GM18505 (cell line): Measurements from ENCODE around the gene HNRNPU.
"Not testable (repeated sequence)": the region's sequence is repeated elsewhere in the genome, so short reads cannot be mapped to it uniquely, and the experiment has no call there.

Experiments used
- ATAC-seq: cut with Tn5 transposase; IDR thresholded peaks from one replicate; pipeline ENCODE4 v1.9.1; 2021; ENCODE audit not compliant: unreplicated experiment
- POLR2A ChIP-seq: IDR thresholded peaks from 4 replicates; pipeline ENCODE4 v1.6.1; 2011; ENCODE audit warnings: borderline replicate concordance; ENCODE audit not compliant: insufficient read depth, insufficient read length; ENCODE audit errors: extremely low read depth

The HNRNPU gene

GRCh38 chr1:244843148-244843978 lies 21.0 kb downstream of the HNRNPU start:
- TF ChIP-seq POLR2A = no peak
- ATAC-seq = no peak

- ATAC-seq = no peak
- TF ChIP-seq POLR2A = no peak
Measured at GRCh38 chr1:244841273-244841927, 22.9 kb downstream of the HNRNPU start.

GRCh38 chr1:244840219-244840794 lies 24.0 kb downstream of the HNRNPU start:
- TF ChIP-seq POLR2A = no peak
- ATAC-seq = no peak

GRCh38 chr1:244839656-244840055 lies 24.7 kb downstream of the HNRNPU start:
- no peak for ATAC-seq
- TF ChIP-seq POLR2A = no peak

- no peak for TF ChIP-seq POLR2A
- no peak for ATAC-seq
Measured at GRCh38 chr1:244837597-244838258, 26.6 kb downstream of the HNRNPU start.

- ATAC-seq = no peak
- TF ChIP-seq POLR2A = no peak
Measured at GRCh38 chr1:244836584-244836983, 27.8 kb downstream of the HNRNPU start.

GRCh38 chr1:244836135-244836521 lies 28.2 kb downstream of the HNRNPU start:
- no peak for ATAC-seq
- no peak for TF ChIP-seq POLR2A

- peak; percentile 67 for ATAC-seq
- peak; percentile 81 for TF ChIP-seq POLR2A
Measured at GRCh38 chr1:244835276-244836134, 28.8 kb downstream of the HNRNPU start, which contains the start of gene COX20. TSS of gene COX20 (plus strand) at chr1:244835658. CDS start at chr1:244835715, 57 bp downstream.

- peak; percentile 80 for TF ChIP-seq POLR2A
- ATAC-seq = peak; percentile 60
Measured at GRCh38 chr1:244834543-244835275, 29.6 kb downstream of the HNRNPU start.

GRCh38 chr1:244833734-244834542 lies 30.4 kb downstream of the HNRNPU start:
- ATAC-seq = no peak
- TF ChIP-seq POLR2A = no peak

GRCh38 chr1:244833260-244833659 lies 31.1 kb downstream of the HNRNPU start:
- ATAC-seq = not testable (repeated sequence)
